Measurements from ENCODE around the gene STARD9. TPM values are rescaled to one million over a fixed set of nuclear protein-coding genes. Genes with fewer than 3 reads are reported as not detected.
A peak's percentile ranks its signal among the peaks of the same experiment; 100 is the strongest.

STARD9 gene
- total and polyA plus RNA-seq, 8 donors: 9.4 to 22.6 (median 18.8) TPM

DNA sequence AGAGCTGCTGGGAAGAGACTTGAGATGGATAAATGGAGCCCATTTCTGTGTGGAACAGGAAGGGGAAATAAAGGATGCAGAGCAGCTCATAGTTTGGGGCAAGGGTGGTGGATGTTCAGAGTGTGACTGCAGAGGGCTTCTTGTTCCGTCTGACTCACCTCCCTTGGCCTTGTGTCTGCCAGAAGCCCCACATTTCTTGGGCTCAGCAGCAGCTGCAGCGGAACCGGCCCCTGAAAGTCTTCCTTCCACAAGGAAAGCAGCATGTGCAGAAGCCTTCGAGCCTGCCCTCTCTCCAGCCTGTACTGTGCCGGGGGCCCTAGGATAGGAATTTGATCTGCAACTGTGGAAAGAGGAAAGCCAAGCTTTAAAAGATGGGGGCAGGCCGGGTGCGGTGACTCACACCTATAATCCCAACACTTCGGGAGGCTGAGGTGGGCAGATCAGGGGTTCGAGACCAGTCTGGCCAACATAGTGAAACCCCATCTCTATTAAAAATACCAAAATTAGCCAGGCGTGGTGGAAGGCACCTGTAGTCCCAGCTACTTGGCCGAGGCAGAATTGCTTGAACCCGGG is 150.0 kb downstream of the STARD9 start:
- Histone ChIP-seq H3K36me3 (peaks cover 0 to 97% of the 10 kb centered on the region in 2 donors), H3K27ac (no peak overlapping the region), H3K27me3 (no peaks in the 10 kb centered on the region), H3K4me1 (peaks cover 0 to 3% of the 10 kb centered on the region in 2 donors), H3K4me3 (no peak overlapping the region), H3K9me3 (no peaks in the 10 kb centered on the region)
- no peak for TF ChIP-seq CTCF (IDR thresholded peaks at IDR 0.05)
- ATAC-seq (no peak), DNase-seq (no peak)
- intact Hi-C loops (cut with DNase I): no loop called here

DNA sequence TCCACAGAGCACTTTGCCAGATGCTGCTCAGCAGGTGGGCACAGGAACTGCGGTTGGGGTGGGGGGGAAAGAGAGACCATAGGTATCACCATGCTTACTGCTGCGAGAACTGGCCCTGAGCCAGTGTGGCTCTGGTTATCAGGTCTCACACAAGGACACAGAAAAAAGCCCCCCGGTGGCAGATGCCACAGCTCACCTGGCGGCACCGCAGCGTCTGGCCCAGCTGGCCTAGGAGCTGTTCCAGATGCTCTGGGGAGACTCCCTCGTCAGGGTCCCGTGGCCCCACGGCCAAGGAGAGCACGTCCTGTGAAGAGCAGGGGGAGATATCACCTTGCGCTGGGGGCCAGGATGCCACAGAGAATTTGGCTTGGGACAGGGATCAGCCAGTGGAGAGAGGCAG is 150.7 kb downstream of the STARD9 start:
- Histone ChIP-seq H3K27me3 (no peaks in the 10 kb centered on the region), H3K4me1 (peaks cover 0 to 3% of the 10 kb centered on the region in 2 donors), H3K27ac (no peak overlapping the region), H3K9me3 (no peaks in the 10 kb centered on the region), H3K4me3 (no peak overlapping the region), H3K36me3 (peaks cover 0 to 100% of the 10 kb centered on the region in 2 donors)
- DNase-seq (no peak), ATAC-seq (no peak)
- intact Hi-C loops (cut with DNase I): no loop called here
- no peak for TF ChIP-seq CTCF (IDR thresholded peaks at IDR 0.05)

- peak in 3 of 4 donors; percentile 46 to 86 (median 71) for DNase-seq
- H3K36me3 ChIP-seq: peaks cover 0 to 100% of the 10 kb centered on the region in 2 donors
Observed at GRCh38 chr15:42727750-42728381, 152.5 kb downstream of the STARD9 start.

GRCh38 chr15:42728560-42728959 is 153.2 kb downstream of the STARD9 start:
- Histone ChIP-seq H3K27me3 (no peaks in the 10 kb centered on the region), H3K27ac (no peak overlapping the region), H3K4me1 (peaks cover 0 to 3% of the 10 kb centered on the region in 2 donors), H3K9me3 (no peaks in the 10 kb centered on the region), H3K36me3 (peaks cover 0 to 100% of the 10 kb centered on the region in 2 donors), H3K4me3 (no peak overlapping the region)
- ATAC-seq: no peak
- DNase-seq: no peak
- intact Hi-C loops (cut with DNase I): no loop called here
- no peak for TF ChIP-seq CTCF (IDR thresholded peaks at IDR 0.05)

More at GRCh38 chr15:42727750-42728381, 152.5 kb downstream of the STARD9 start:
- TF ChIP-seq CTCF (IDR thresholded peaks at IDR 0.05): no peak
- no peaks in the 10 kb centered on the region for H3K27me3 ChIP-seq
- H3K9me3 ChIP-seq: no peaks in the 10 kb centered on the region
- intact Hi-C loops (cut with DNase I): no loop called here
- H3K27ac ChIP-seq: no peak overlapping the region
- peaks cover 0 to 3% of the 10 kb centered on the region in 2 donors for H3K4me1 ChIP-seq
- peak; percentile 86 for ATAC-seq
- no peak overlapping the region for H3K4me3 ChIP-seq

GRCh38 chr15:42728972-42729371 is 153.6 kb downstream of the STARD9 start:
- Histone ChIP-seq H3K36me3 (peaks cover 0 to 100% of the 10 kb centered on the region in 2 donors), H3K4me1 (peaks cover 0 to 3% of the 10 kb centered on the region in 2 donors), H3K27ac (no peak overlapping the region), H3K27me3 (no peaks in the 10 kb centered on the region), H3K9me3 (no peaks in the 10 kb centered on the region), H3K4me3 (no peak overlapping the region)
- no peak for TF ChIP-seq CTCF (IDR thresholded peaks at IDR 0.05)
- DNase-seq (no peak), ATAC-seq (no peak)
- intact Hi-C loops (cut with DNase I): no loop called here

All from left lung (tissue), 10 donors.